Neural cell (in vitro differentiated cells): ENCODE results near the gene SPATS2L.

ENCODE experiments used
- CTCF ChIP-seq: fragments of 450-650 bp; IDR thresholded peaks from 2 replicates; pipeline ENCODE4 v1.5.1; 2014; ENCODE audit warnings: antibody characterized with exemption, mild to moderate bottlenecking, moderate library complexity; ENCODE audit not compliant: poor library complexity, severe bottlenecking
- EP300 ChIP-seq: fragments of 450-650 bp; conservative IDR thresholded peaks from 2 replicates; pipeline ENCODE4 v1.6.1; 2014; ENCODE audit warnings: antibody characterized with exemption, mild to moderate bottlenecking, moderate library complexity; ENCODE audit not compliant: poor library complexity, severe bottlenecking
- POLR2AphosphoS5 ChIP-seq: IDR thresholded peaks from 2 replicates; pipeline ENCODE4 v1.6.1; 2012
- RAD21 ChIP-seq: fragments of 450-650 bp; conservative IDR thresholded peaks from 2 replicates; pipeline ENCODE4 v1.6.1; 2014; ENCODE audit warnings: antibody characterized with exemption, mild to moderate bottlenecking, moderate library complexity
- REST ChIP-seq: IDR thresholded peaks from 2 replicates; pipeline ENCODE4 v1.6.1; 2012; ENCODE audit warnings: borderline replicate concordance
- SMC3 ChIP-seq: fragments of 450-650 bp; conservative IDR thresholded peaks from 2 replicates; pipeline ENCODE4 v1.6.1; 2014; ENCODE audit warnings: antibody characterized with exemption, mild to moderate bottlenecking, moderate library complexity; ENCODE audit not compliant: poor library complexity
- TAF1 ChIP-seq: IDR thresholded peaks from 2 replicates; pipeline ENCODE4 v1.6.1; 2012; ENCODE audit warnings: low read depth

GRCh38 chr2:200492656-200493055 lies 186.2 kb downstream of the SPATS2L start:
- no peak for TF ChIP-seq CTCF
- TF ChIP-seq POLR2AphosphoS5: no peak
- TF ChIP-seq REST: no peak
- no peak for TF ChIP-seq TAF1
- no peak for TF ChIP-seq EP300
- TF ChIP-seq RAD21: no peak
- TF ChIP-seq SMC3: no peak
